Chondrocyte (in vitro differentiated cells): ENCODE data around the gene BNC2. TPM values are rescaled to one million over a fixed set of nuclear protein-coding genes. Genes with fewer than 3 reads are reported as not detected.
A peak's percentile ranks its signal among the peaks of the same experiment; 100 is the strongest.

Source experiments
- DNase-seq: peaks from one replicate; pipeline ENCODE4 v3.0.0; 2021; ENCODE audit warnings: mixed read lengths, low spot score
- H3K27ac Mint-ChIP-seq: one replicate; pipeline ENCODE4 v1.8.0; 2021; ENCODE audit warnings: mild to moderate bottlenecking, moderate library complexity, mixed read lengths; ENCODE audit not compliant: unreplicated experiment
- H3K27me3 Mint-ChIP-seq: 2 replicates; pipeline ENCODE4 v1.8.0; 2021; ENCODE audit warnings: low read depth, mixed read lengths
- H3K36me3 Mint-ChIP-seq: 2 replicates; pipeline ENCODE4 v1.8.0; 2021; ENCODE audit warnings: low read depth, mixed read lengths
- H3K4me1 Mint-ChIP-seq: 2 replicates; pipeline ENCODE4 v1.8.0; 2021; ENCODE audit warnings: low read depth, mild to moderate bottlenecking, mixed read lengths
- H3K4me3 Mint-ChIP-seq: one replicate; pipeline ENCODE4 v1.8.0; 2021; ENCODE audit warnings: mild to moderate bottlenecking, moderate library complexity, mixed read lengths; ENCODE audit not compliant: unreplicated experiment
- H3K9me3 Mint-ChIP-seq: 2 replicates; pipeline ENCODE4 v1.8.0; 2021; ENCODE audit warnings: low read depth, mixed read lengths
- CTCF ChIP-seq: fragments of 200-600 bp; sonication (generic); IDR thresholded peaks from 2 replicates; pipeline ENCODE4 v1.5.0; 2021; ENCODE audit warnings: antibody characterized with exemption, mild to moderate bottlenecking, moderate library complexity
- total RNA-seq: library from RNA; stranded (reverse); gene quantifications from 3 replicates; pipeline ENCODE4 v1.2.1, GENCODE V29; 2021

The BNC2 gene
- total RNA-seq, 1 donor from 2014 or later, result 17.8 TPM

DNA sequence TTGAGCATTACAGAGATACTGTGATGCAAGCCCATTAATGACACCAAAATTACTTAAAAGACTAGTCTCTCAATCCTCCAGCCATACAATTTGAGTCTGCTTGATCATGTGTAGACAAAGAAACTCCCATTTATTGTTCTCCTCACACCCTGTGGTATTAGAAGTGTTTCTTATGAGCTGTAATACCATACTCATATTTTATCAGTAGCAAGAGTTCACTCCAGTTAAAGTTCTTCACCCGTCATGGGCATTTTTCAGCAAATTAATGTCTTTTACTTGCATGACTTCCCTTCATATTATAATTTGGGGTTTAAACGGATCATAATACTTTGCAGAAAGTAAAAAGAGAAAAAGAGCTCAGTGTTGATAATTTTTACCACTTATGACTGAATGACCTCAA is 242.9 kb downstream of the BNC2 start:
- no peak for DNase-seq
- no peaks in the 10 kb centered on the region for H3K27me3 Mint-ChIP-seq
- peaks cover 66% of the 10 kb centered on the region for H3K4me1 Mint-ChIP-seq
- no peak for TF ChIP-seq CTCF
- H3K36me3 Mint-ChIP-seq, result no peaks in the 10 kb centered on the region
- H3K9me3 Mint-ChIP-seq, result no peaks in the 10 kb centered on the region
- no peak overlapping the region for H3K4me3 Mint-ChIP-seq
- peak overlapping the region; percentile 72 for H3K27ac Mint-ChIP-seq

DNA sequence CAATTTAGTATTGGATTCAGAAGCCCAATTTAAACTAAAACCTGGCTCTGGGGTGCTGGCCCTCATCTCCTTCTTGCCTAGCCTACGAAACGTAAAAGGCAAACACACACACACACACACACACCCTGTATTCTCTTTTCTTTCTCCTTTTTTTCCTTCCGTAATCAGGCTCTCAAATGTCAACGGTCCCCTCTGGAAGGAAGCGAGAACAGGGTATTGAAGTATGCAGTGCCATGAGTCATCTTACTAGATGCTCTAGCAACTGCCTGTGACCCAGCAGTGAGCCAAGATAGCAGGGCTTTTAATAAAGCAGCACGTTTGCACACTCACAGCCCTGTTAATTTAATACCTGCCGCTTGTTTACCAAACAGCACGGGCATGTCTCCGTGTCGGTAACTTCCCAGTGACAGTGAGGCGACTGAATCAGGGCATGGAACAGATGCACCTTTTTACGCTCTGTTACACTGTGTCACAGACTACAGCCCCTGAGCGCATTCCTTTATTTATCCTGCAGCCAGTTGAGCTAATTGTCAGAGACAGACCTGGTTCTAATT is 243.8 kb downstream of the BNC2 start:
- Mint-ChIP-seq H3K9me3 (no peaks in the 10 kb centered on the region), H3K4me3 (peak overlapping the region; percentile 46), H3K36me3 (no peaks in the 10 kb centered on the region), H3K27ac (peak overlapping the region; percentile 79), H3K4me1 (peaks cover 66% of the 10 kb centered on the region), H3K27me3 (no peaks in the 10 kb centered on the region)
- DNase-seq, result no peak
- no peak for TF ChIP-seq CTCF

- Mint-ChIP-seq H3K4me1 (peaks cover 66% of the 10 kb centered on the region), H3K4me3 (no peak overlapping the region), H3K27me3 (no peaks in the 10 kb centered on the region), H3K9me3 (no peaks in the 10 kb centered on the region), H3K27ac (peak overlapping the region; percentile 79), H3K36me3 (no peaks in the 10 kb centered on the region)
- TF ChIP-seq CTCF, result no peak
- no peak for DNase-seq
Observed at GRCh38 chr9:16625811-16626210, 244.7 kb downstream of the BNC2 start.

DNA sequence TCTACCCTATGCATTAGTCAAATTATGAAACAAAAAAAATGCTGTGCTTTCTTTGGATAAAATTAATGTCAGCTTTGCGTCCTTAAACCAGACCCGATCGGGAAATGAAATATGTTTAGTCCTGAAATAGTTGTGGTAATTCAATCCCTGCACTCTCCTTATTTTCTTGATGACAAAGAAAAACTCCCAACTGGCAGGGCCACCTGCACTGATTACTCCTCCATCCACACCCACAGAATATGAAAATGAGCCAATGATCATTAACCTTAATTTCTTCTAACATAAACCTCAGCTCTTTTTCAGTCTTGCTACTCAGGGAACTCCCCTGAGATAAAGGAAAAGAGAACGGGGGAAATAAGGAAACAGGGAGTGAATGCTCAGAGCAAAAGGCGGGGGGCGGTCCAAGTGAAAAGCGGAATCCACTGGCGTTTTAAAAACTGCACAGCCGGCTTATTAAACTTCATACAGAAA is 245.3 kb downstream of the BNC2 start:
- DNase-seq, result no peak
- no peaks in the 10 kb centered on the region for H3K27me3 Mint-ChIP-seq
- peaks cover 69% of the 10 kb centered on the region for H3K4me1 Mint-ChIP-seq
- TF ChIP-seq CTCF, result no peak
- H3K27ac Mint-ChIP-seq, result peak overlapping the region; percentile 79
- H3K36me3 Mint-ChIP-seq, result no peaks in the 10 kb centered on the region
- no peaks in the 10 kb centered on the region for H3K9me3 Mint-ChIP-seq
- no peak overlapping the region for H3K4me3 Mint-ChIP-seq

DNA sequence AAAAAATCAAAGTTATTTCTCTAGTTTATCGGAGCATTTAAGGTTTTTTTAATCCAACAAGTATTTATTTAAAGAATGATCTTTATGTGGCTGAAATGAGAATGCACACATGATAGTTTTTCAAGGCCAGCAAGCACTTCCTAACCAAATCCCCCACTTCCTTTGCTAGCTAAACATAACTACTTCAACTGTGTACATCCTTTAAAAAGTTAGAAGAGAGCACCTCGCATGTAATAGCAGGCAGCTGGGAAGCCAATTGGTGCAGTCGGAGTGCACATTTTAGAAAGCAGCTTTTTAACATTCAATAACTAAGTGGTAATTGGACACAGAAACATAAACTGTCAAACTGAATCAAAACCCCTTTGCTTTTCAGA is 245.7 kb downstream of the BNC2 start:
- peak overlapping the region; percentile 13 for H3K27ac Mint-ChIP-seq
- H3K9me3 Mint-ChIP-seq, result no peaks in the 10 kb centered on the region
- H3K4me1 Mint-ChIP-seq, result peaks cover 74% of the 10 kb centered on the region
- H3K27me3 Mint-ChIP-seq, result no peaks in the 10 kb centered on the region
- DNase-seq, result no peak
- no peaks in the 10 kb centered on the region for H3K36me3 Mint-ChIP-seq
- H3K4me3 Mint-ChIP-seq, result no peak overlapping the region
- no peak for TF ChIP-seq CTCF
